ENCODE measurements around the gene NGDN.

DNA sequence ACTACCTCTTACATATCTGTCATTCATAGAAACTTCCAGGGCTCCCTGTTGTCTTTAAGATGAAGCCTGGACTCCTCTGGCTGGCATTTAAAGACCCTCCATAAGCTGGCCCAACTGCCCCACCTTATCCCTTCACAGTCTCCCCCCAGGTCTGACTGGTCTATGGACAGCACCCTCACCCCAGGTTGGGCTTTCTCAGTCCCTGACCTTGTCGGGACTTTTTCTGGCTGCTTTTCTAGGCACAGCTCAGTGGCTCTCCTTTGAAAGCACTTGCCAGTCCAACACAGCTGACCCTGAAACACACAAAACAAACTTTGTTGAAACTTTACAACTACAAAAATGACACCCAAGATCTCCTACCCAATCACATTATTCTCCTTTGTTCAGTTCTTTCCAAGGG, 20.2 kb upstream of the NGDN start:
- TF ChIP-seq, protein P1, sequence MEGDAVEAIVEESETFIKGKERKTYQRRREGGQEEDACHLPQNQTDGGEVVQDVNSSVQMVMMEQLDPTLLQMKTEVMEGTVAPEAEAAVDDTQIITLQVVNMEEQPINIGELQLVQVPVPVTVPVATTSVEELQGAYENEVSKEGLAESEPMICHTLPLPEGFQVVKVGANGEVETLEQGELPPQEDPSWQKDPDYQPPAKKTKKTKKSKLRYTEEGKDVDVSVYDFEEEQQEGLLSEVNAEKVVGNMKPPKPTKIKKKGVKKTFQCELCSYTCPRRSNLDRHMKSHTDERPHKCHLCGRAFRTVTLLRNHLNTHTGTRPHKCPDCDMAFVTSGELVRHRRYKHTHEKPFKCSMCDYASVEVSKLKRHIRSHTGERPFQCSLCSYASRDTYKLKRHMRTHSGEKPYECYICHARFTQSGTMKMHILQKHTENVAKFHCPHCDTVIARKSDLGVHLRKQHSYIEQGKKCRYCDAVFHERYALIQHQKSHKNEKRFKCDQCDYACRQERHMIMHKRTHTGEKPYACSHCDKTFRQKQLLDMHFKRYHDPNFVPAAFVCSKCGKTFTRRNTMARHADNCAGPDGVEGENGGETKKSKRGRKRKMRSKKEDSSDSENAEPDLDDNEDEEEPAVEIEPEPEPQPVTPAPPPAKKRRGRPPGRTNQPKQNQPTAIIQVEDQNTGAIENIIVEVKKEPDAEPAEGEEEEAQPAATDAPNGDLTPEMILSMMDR (IDR thresholded peaks at IDR 0.05) = no peak
- no peak for TF ChIP-seq POLR2A (IDR thresholded peaks at IDR 0.05)

All from adrenal gland (tissue), 5 donors.